Melanocyte of skin (primary cell): Measurements from ENCODE around the gene IFNLR1. TPM values are rescaled to one million over a fixed set of nuclear protein-coding genes. Genes with fewer than 3 reads are reported as not detected.

Experiments
- total RNA-seq, 2 donors: library from RNA; depleted of rRNA; stranded (reverse); fragments of >200 nt; gene quantifications; 2 replicates each; pipeline ENCODE4 v1.2.3, GENCODE V29; 2012

The IFNLR1 gene
- total RNA-seq: under 1 TPM; 0.33 to 0.34 TPM

DNA sequence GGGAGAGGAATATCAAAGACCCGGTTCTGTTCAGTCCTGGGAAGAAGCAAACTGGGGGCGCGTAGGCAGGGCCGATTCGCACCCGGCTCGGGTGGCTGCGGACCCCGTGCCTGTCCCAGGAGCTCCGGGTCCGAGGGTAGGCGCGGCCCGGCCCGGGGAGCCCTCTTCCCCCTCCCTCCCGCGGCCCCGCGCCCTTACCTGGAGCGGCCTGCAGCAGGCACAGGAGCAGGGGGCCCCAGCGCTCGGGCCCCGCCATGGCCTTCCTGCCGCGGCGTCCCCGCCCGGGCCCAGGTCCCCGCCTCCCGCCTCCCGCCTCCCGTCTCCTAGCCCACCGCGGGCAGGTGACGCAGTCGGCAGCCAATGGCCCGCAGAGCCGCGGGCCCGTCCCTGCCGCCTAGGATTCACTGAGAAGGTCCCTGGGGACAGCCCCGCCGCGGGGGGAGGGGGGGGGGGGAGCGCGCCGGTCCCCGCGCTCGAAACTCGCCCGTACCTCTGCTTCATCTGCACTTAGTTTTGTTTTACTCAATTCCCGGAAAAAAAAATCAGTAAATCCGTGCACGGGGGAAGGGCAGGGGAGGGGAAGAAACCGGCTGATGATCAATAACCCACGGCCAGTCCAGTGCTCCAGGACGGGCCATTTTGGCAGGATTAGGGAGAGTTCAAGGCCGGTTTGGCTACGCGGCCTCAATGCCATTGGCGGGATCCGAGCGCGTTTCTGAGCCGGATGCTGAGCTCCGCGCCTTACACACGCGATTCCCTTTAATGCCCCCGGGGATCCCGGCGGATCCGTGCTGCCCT is at the start of gene IFNLR1:
IFNLR1 (minus strand) TSS at position 297 of the 798 bp plus-strand sequence; CDS start at position 256, 41 bp downstream.

DNA sequence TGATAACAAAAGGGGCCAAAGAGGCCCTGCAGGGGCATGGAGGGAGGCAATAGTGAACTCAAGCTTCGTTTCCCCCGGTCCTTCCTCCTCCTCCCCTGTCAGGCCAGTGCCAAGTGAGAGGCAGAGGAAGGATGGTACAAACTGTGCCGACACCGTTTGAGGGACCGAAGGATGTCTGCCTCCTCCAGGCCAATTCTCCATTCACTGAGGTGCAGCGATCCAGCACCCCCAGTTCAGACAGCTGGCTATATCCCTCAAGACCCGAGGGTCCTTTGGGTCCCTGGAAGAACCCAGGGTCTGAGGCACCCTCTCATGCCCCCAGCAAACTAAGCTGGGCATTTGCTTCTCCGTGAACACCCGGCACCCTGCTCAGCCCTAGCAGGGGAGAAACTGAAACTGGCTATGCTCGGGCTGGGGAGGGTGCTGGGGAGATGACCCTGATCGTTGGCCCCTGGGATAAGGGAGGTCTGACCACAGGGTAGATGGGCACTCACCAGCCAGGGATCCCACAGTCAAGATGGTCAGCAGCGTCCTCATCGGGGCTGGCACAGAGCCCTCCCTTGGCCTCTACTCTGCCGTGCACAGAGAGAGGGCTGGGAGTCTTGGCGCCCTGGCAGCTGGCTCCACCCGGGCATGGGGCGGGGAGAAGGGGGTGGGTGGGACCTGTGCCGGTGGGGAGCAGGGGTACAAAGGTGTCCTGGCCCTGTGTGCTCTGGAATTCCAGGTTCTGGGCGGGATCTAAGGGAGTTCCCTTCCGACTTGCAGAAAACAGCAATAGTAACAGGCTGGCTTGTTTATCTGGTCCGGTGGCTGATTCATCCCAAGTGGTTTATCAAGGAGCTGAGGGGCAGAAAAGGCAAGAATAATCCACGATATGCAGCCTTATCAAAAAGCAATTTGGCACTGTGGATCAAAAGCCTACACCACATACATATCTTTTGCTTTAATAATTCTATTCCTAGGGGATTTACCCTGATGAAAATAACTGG is 44.2 kb downstream of the IFNLR1 start, which contains the start of gene IL22RA1:
IL22RA1 (minus strand) TSS at position 595 of the 989 bp plus-strand sequence; CDS start at position 537, 58 bp downstream.

DNA sequence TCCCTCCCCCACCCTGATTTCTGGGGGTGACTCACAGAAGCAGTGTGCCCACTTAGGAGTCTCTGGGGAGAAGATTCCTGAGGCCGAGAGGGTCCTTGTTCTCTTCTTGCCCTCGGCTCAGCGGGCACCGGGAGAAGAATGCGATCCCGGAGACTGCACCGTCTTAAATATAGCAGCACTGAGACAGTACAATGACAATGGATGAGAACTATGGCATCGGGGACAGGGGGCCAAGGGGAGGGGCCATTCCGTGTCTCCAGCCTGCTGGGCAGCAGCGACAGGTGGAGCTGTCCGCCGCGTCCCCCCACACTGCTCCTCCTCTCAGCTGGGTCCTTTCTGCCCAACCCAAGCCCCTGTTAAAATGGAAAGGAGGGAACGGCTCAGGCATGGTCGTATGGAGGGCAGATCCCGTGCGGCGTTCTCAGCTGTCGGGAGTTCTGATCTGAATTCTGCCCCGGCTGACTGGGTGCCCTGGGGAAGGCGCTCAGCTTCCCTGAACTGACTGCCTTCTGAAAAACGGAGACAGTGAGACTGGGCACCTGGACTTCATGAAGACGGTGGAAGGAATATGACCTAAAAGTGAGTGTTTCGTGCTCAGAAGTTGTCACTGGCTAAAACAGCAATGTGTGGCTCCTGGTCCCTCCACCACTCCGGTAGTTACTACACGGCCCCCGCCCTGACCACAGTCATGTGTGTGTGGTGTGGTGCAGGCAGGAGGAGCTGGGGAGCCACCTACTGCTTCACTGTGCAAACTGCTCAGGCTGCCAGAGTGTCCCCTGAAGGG is 74.9 kb downstream of the IFNLR1 start, which contains the start of gene MYOM3:
MYOM3 (minus strand) TSS at position 140 of the 784 bp plus-strand sequence. CDS start 3,499 bp downstream, outside the sequence.

Other genes with a start within 250 kb of the IFNLR1 start
- 10 to 100 TPM; 64.0 to 67.9 TPM for gene PNRC2, start 227.5 kb downstream of the IFNLR1 start, total RNA-seq
- 100 to 1,000 TPM in 1 of 2 donors, 10 to 100 TPM in 1; 60.9 to 100 TPM for gene SRSF10, start 207.0 kb downstream of the IFNLR1 start, total RNA-seq
- gene MYOM3, start 75.2 kb downstream of the IFNLR1 start, total RNA-seq: not detected
- gene IL22RA1, start 44.1 kb downstream of the IFNLR1 start, total RNA-seq: under 1 TPM in 1 of 2 donors, not detected in 1; under 0.01 TPM
- gene GRHL3, start 132.1 kb upstream of the IFNLR1 start, total RNA-seq: not detected
- gene STPG1, start 226.5 kb upstream of the IFNLR1 start, total RNA-seq: 10 to 100 TPM in 1 of 2 donors, 1 to 10 TPM in 1; 9.0 to 12.4 TPM
- 10 to 100 TPM; 20.6 to 47.1 TPM for gene NIPAL3, start 228.5 kb upstream of the IFNLR1 start, total RNA-seq